B cell (primary cell): ENCODE measurements around the gene MCRS1.

ENCODE experiments used
- EZH2 ChIP-seq: IDR thresholded peaks from 2 replicates; pipeline ENCODE4 v1.6.1; 2012; ENCODE audit warnings: borderline replicate concordance, low read depth, mild to moderate bottlenecking, moderate library complexity, low read length; ENCODE audit not compliant: insufficient read depth, poor library complexity, severe bottlenecking
- TF ChIP-seq, protein P1 (sequence below): fragments of 200-600 bp; IDR thresholded peaks from one replicate; pipeline ENCODE4 v1.8.0; 2022; ENCODE audit warnings: antibody characterized with exemption, mild to moderate bottlenecking

DNA sequence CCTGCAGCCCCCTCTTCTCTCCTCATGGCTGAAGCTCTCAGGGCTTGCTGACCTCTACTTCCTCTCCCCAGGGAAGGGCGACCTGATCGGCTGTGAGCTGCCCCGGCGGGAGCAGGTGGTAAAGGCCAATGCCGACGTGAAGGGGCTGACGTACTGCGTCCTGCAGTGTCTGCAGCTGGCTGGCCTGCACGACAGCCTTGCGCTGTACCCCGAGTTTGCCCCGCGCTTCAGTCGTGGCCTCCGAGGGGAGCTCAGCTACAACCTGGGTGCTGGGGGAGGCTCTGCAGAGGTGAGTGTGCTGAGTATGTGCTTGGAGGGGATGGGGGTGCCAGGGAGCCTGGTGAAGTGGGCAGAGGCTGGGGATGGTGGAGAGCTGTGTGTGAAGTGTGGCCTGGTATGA lies 13.7 kb downstream of the MCRS1 start:
- TF ChIP-seq, protein P1, sequence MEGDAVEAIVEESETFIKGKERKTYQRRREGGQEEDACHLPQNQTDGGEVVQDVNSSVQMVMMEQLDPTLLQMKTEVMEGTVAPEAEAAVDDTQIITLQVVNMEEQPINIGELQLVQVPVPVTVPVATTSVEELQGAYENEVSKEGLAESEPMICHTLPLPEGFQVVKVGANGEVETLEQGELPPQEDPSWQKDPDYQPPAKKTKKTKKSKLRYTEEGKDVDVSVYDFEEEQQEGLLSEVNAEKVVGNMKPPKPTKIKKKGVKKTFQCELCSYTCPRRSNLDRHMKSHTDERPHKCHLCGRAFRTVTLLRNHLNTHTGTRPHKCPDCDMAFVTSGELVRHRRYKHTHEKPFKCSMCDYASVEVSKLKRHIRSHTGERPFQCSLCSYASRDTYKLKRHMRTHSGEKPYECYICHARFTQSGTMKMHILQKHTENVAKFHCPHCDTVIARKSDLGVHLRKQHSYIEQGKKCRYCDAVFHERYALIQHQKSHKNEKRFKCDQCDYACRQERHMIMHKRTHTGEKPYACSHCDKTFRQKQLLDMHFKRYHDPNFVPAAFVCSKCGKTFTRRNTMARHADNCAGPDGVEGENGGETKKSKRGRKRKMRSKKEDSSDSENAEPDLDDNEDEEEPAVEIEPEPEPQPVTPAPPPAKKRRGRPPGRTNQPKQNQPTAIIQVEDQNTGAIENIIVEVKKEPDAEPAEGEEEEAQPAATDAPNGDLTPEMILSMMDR, result no peak
- no peak for TF ChIP-seq EZH2
